ENCODE measurements around the gene AGT.

GRCh38 chr1:230707732-230708630 is 5.9 kb downstream of the AGT start:
- TF ChIP-seq CTCF (IDR thresholded peaks at IDR 0.05 in 2 of 3, conservative IDR thresholded peaks at IDR 0.05 in 1 of 3; ENCODE audit: borderline replicate concordance in 1 of 3, insufficient read depth in 1 of 3, low read depth in 2 of 3, low read length in 2 of 3), result no peak
- TF ChIP-seq POLR2A (IDR thresholded peaks at IDR 0.05; ENCODE audit: borderline replicate concordance, extremely low read depth, insufficient read depth, insufficient read length), result no peak
- no peak for TF ChIP-seq POLR2AphosphoS5 (IDR thresholded peaks at IDR 0.05; ENCODE audit: low read depth, low read length)
- no peak for TF ChIP-seq CBX3 (IDR thresholded peaks at IDR 0.05; ENCODE audit: low read depth)
- TF ChIP-seq ELF1 (IDR thresholded peaks at IDR 0.05; ENCODE audit: borderline replicate concordance, low read depth), result no peak
- no peak for TF ChIP-seq CEBPB (IDR thresholded peaks at IDR 0.05; ENCODE audit: low read depth)
- TF ChIP-seq, protein P1, sequence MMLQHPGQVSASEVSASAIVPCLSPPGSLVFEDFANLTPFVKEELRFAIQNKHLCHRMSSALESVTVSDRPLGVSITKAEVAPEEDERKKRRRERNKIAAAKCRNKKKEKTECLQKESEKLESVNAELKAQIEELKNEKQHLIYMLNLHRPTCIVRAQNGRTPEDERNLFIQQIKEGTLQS (IDR thresholded peaks at IDR 0.05), result no peak
